ENCODE results near the gene FGFR2. TPM values are rescaled to one million over a fixed set of nuclear protein-coding genes. Genes with fewer than 3 reads are reported as not detected.

The FGFR2 gene
- total RNA-seq, 1 experiment from 2014 or later = 135 TPM

GRCh38 chr10:121601458-121601857 lies 3.2 kb upstream of the FGFR2 start:
- Histone ChIP-seq H2BK15ac (ENCODE audit: low read depth, low read length) (no peak overlapping the region), H2BK20ac (ENCODE audit: low read depth, low read length, poor library complexity, severe bottlenecking) (no peak overlapping the region), H4K91ac (ENCODE audit: insufficient read length, low read depth, low read length) (no peak overlapping the region), H3K18ac (ENCODE audit: insufficient read length, low read depth, low read length) (no peak overlapping the region), H3K79me2 (ENCODE audit: insufficient read depth, low read length) (no peaks in the 10 kb centered on the region; the same call in 1 of the 2 replicates), H3K4ac (ENCODE audit: low read depth, low read length) (no peak overlapping the region), H3T11ph (ENCODE audit: low read length) (no peak overlapping the region), H4K5ac (ENCODE audit: insufficient read length, low read depth, low read length) (no peak overlapping the region), H3K27me3 (ENCODE audit: insufficient read depth, low read length) (no peaks in the 10 kb centered on the region), H3K79me1 (ENCODE audit: insufficient read depth, low read depth, low read length, poor library complexity, severe bottlenecking) (no peaks in the 10 kb centered on the region), H4K8ac (replicated peaks; ENCODE audit: insufficient read length, low read depth, low read length) (no peak overlapping the region), H2BK5ac (ENCODE audit: insufficient read length, low read length) (no peak overlapping the region), H3K56ac (ENCODE audit: insufficient read length, low read depth, low read length) (no peak overlapping the region), H2AFZ (ENCODE audit: low read length) (no peak overlapping the region), H3K23ac (ENCODE audit: insufficient read length, low read depth, low read length) (no peak overlapping the region), H3K4me2 (ENCODE audit: insufficient read depth, insufficient read length, low read length) (peak overlapping the region; percentile 28), H2BK120ac (ENCODE audit: low read depth, low read length, poor library complexity, severe bottlenecking) (no peak overlapping the region), H3K14ac (ENCODE audit: insufficient read depth, low read length) (no peak overlapping the region), H3K4me1 (ENCODE audit: insufficient read depth, low read length) (peaks cover 3% of the 10 kb centered on the region; the same call in 1 of the 2 replicates), H2BK12ac (ENCODE audit: insufficient read length, low read depth, low read length) (no peak overlapping the region), H3K27ac (ENCODE audit: insufficient read length, low read depth, low read length) (no peak overlapping the region), H4K20me1 (ENCODE audit: control insufficient read depth, insufficient read depth, insufficient read length) (no peaks in the 10 kb centered on the region), H3K9me3 (ENCODE audit: control insufficient read depth, low read depth, low read length) (no peaks in the 10 kb centered on the region), H3K9ac (ENCODE audit: extremely low read depth, insufficient read length, low read length) (no peak overlapping the region), H2AK5ac (ENCODE audit: insufficient read length, low read length) (no peak overlapping the region), H3K23me2 (ENCODE audit: insufficient read length, low read depth, low read length, poor library complexity, severe bottlenecking) (no peaks in the 10 kb centered on the region)
- no peak for TF ChIP-seq CTCF (conservative IDR thresholded peaks at IDR 0.05)
- Mint-ChIP-seq H3K4me1 (peaks cover 32 to 39% of the 10 kb centered on the region in 2 experiments), H3K27ac (peak overlapping the region in 2 of 3 experiments; percentile 51 to 77; a peak in 1 of 7 replicates), H3K4me3 (no peak overlapping the region; a peak in 1 of 5 replicates), H3K27me3 (ENCODE audit: low read depth) (peaks cover 7% of the 10 kb centered on the region), H3K36me3 (ENCODE audit: insufficient read depth in 1 of 3, low read depth in 3 of 3) (peaks cover 0 to 4% (median 2%) of the 10 kb centered on the region in 3 experiments; a peak in 4 of 7 replicates), H3K9me3 (peaks cover 2 to 3% of the 10 kb centered on the region in 2 experiments; a peak in 4 of 5 replicates)
- no peak for DNase-seq
- WGBS (ENCODE audit: extremely low coverage, insufficient read length, low lambda C conversion rate) = no CpG with 5 or more reads among the region's 11 CpGs

Data from H9 (cell line).